ENCODE results near the gene GNG3. TPM values are rescaled to one million over a fixed set of nuclear protein-coding genes. Genes with fewer than 3 reads are reported as not detected.
"Not testable (repeated sequence)": the region's sequence is repeated elsewhere in the genome, so short reads cannot be mapped to it uniquely, and the experiment has no call there.

GNG3 gene
- total RNA-seq, 1 donor from 2014 or later, result not detected

GRCh38 chr11:62671236-62671607 is 36.3 kb upstream of the GNG3 start:
- Mint-ChIP-seq H3K4me1 (ENCODE audit: low read depth, unreplicated experiment) (peaks cover 15% of the 10 kb centered on the region), H3K9me3 (ENCODE audit: unreplicated experiment) (no peaks in the 10 kb centered on the region), H3K27me3 (ENCODE audit: low read depth, unreplicated experiment) (no peaks in the 10 kb centered on the region), H3K4me3 (ENCODE audit: unreplicated experiment) (peak overlapping the region; percentile 92), H3K36me3 (ENCODE audit: low read depth, unreplicated experiment) (peaks cover 6% of the 10 kb centered on the region), H3K27ac (ENCODE audit: unreplicated experiment) (peak overlapping the region; percentile 90)
- FAIRE-seq (no peak), DNase-seq (ENCODE audit: low read depth) (no peak)
- Histone ChIP-seq H3K4me1 (ENCODE audit: insufficient read depth, low read length) (peaks cover 21% of the 10 kb centered on the region), H4K20me1 (ENCODE audit: insufficient read depth, low read length) (peaks cover 15% of the 10 kb centered on the region), H3K9me3 (ENCODE audit: insufficient read depth, low read depth, low read length) (no peaks in the 10 kb centered on the region), H3K27ac (ENCODE audit: low read depth, low read length) (peak overlapping the region; percentile 77), H3K27me3 (ENCODE audit: insufficient read depth, low read length) (no peaks in the 10 kb centered on the region), H3K36me3 (ENCODE audit: insufficient read depth, low read length) (peaks cover 9% of the 10 kb centered on the region), H3K9ac (ENCODE audit: low read length) (peak overlapping the region; percentile 88), H3K4me2 (ENCODE audit: low read length) (peak overlapping the region; percentile 94), H3K4me3 (ENCODE audit: insufficient read depth, low read depth, low read length) (peak overlapping the region; percentile 87), H3K79me2 (ENCODE audit: insufficient read depth, low read length) (peaks cover 60% of the 10 kb centered on the region), H2AFZ (ENCODE audit: low read depth, low read length) (peak overlapping the region; percentile 74)
- TF ChIP-seq EZH2 (IDR thresholded peaks at IDR 0.05; ENCODE audit: insufficient read depth, low read length) (no peak), CTCF (IDR thresholded peaks at IDR 0.05; ENCODE audit: insufficient read depth, low read depth, low read length) (no peak)

- TF ChIP-seq EZH2 (IDR thresholded peaks at IDR 0.05; ENCODE audit: insufficient read depth, low read length), result no peak
- TF ChIP-seq CTCF (IDR thresholded peaks at IDR 0.05; ENCODE audit: insufficient read depth, low read depth, low read length), result no peak
- Histone ChIP-seq H3K4me2 (ENCODE audit: low read length) (peak within 1 kb of the TSS; percentile 94), H3K9me3 (ENCODE audit: insufficient read depth, low read depth, low read length) (no peaks in the 10 kb centered on the region), H3K9ac (ENCODE audit: low read length) (peak within 1 kb of the TSS; percentile 88), H4K20me1 (ENCODE audit: insufficient read depth, low read length) (peaks cover 9% of the 10 kb centered on the region), H3K4me1 (ENCODE audit: insufficient read depth, low read length) (peaks cover 15% of the 10 kb centered on the region), H2AFZ (ENCODE audit: low read depth, low read length) (peak within 1 kb of the TSS; percentile 74), H3K79me2 (ENCODE audit: insufficient read depth, low read length) (peaks cover 56% of the 10 kb centered on the region), H3K27ac (ENCODE audit: low read depth, low read length) (peak within 1 kb of the TSS; percentile 77), H3K4me3 (ENCODE audit: insufficient read depth, low read depth, low read length) (peak within 1 kb of the TSS; percentile 87), H3K36me3 (ENCODE audit: insufficient read depth, low read length) (peaks cover 9% of the 10 kb centered on the region), H3K27me3 (ENCODE audit: insufficient read depth, low read length) (no peaks in the 10 kb centered on the region)
- peak within 1 kb of the TSS; percentile 90 for H3K27ac Mint-ChIP-seq (ENCODE audit: unreplicated experiment)
- peaks cover 6% of the 10 kb centered on the region for H3K36me3 Mint-ChIP-seq (ENCODE audit: low read depth, unreplicated experiment)
- no peaks in the 10 kb centered on the region for H3K9me3 Mint-ChIP-seq (ENCODE audit: unreplicated experiment)
- FAIRE-seq (no peak), DNase-seq (ENCODE audit: low read depth) (peak; percentile 80)
- no peaks in the 10 kb centered on the region for H3K27me3 Mint-ChIP-seq (ENCODE audit: low read depth, unreplicated experiment)
- peak within 1 kb of the TSS; percentile 92 for H3K4me3 Mint-ChIP-seq (ENCODE audit: unreplicated experiment)
- peaks cover 10% of the 10 kb centered on the region for H3K4me1 Mint-ChIP-seq (ENCODE audit: low read depth, unreplicated experiment)
Measured at GRCh38 chr11:62671608-62672389, 35.7 kb upstream of the GNG3 start, which contains the start of the genes LBHD1 and UQCC3. LBHD1 (minus strand) TSS chr11:62672267; CDS start chr11:62670031, 2,236 bp downstream. UQCC3 (plus strand) TSS chr11:62671673; CDS start chr11:62671746, 73 bp downstream.

- Histone ChIP-seq H3K36me3 (ENCODE audit: insufficient read depth, low read length) (peaks cover 11% of the 10 kb centered on the region), H3K79me2 (ENCODE audit: insufficient read depth, low read length) (peaks cover 57% of the 10 kb centered on the region), H2AFZ (ENCODE audit: low read depth, low read length) (no peak overlapping the region), H3K4me3 (ENCODE audit: insufficient read depth, low read depth, low read length) (no peak overlapping the region), H3K4me2 (ENCODE audit: low read length) (peak overlapping the region; percentile 94), H3K9ac (ENCODE audit: low read length) (no peak overlapping the region), H3K27ac (ENCODE audit: low read depth, low read length) (no peak overlapping the region), H4K20me1 (ENCODE audit: insufficient read depth, low read length) (peaks cover 7% of the 10 kb centered on the region), H3K9me3 (ENCODE audit: insufficient read depth, low read depth, low read length) (no peaks in the 10 kb centered on the region), H3K27me3 (ENCODE audit: insufficient read depth, low read length) (no peaks in the 10 kb centered on the region), H3K4me1 (ENCODE audit: insufficient read depth, low read length) (peaks cover 15% of the 10 kb centered on the region)
- no peak for DNase-seq (ENCODE audit: low read depth)
- Mint-ChIP-seq H3K27me3 (ENCODE audit: low read depth, unreplicated experiment) (no peaks in the 10 kb centered on the region), H3K4me1 (ENCODE audit: low read depth, unreplicated experiment) (peaks cover 12% of the 10 kb centered on the region), H3K4me3 (ENCODE audit: unreplicated experiment) (peak overlapping the region; percentile 92), H3K9me3 (ENCODE audit: unreplicated experiment) (no peaks in the 10 kb centered on the region), H3K27ac (ENCODE audit: unreplicated experiment) (no peak overlapping the region), H3K36me3 (ENCODE audit: low read depth, unreplicated experiment) (peaks cover 7% of the 10 kb centered on the region)
- TF ChIP-seq CTCF (IDR thresholded peaks at IDR 0.05; ENCODE audit: insufficient read depth, low read depth, low read length) (no peak), EZH2 (IDR thresholded peaks at IDR 0.05; ENCODE audit: insufficient read depth, low read length) (no peak)
- FAIRE-seq, result no peak
Measured at GRCh38 chr11:62673196-62673525, 34.3 kb upstream of the GNG3 start.

GRCh38 chr11:62675415-62675814 is 32.1 kb upstream of the GNG3 start:
- FAIRE-seq; H3K4me2 ChIP-seq (ENCODE audit: low read length); H3K4me3 ChIP-seq (ENCODE audit: insufficient read depth, low read depth, low read length); H3K9me3 Mint-ChIP-seq (ENCODE audit: unreplicated experiment); H3K4me3 Mint-ChIP-seq (ENCODE audit: unreplicated experiment); DNase-seq (ENCODE audit: low read depth); H3K9me3 ChIP-seq (ENCODE audit: insufficient read depth, low read depth, low read length); H3K27me3 Mint-ChIP-seq (ENCODE audit: low read depth, unreplicated experiment); H3K27ac Mint-ChIP-seq (ENCODE audit: unreplicated experiment); H3K27me3 ChIP-seq (ENCODE audit: insufficient read depth, low read length); H4K20me1 ChIP-seq (ENCODE audit: insufficient read depth, low read length); H3K9ac ChIP-seq (ENCODE audit: low read length); H3K36me3 Mint-ChIP-seq (ENCODE audit: low read depth, unreplicated experiment); H2AFZ ChIP-seq (ENCODE audit: low read depth, low read length); H3K27ac ChIP-seq (ENCODE audit: low read depth, low read length): not testable (repeated sequence)
- peaks cover 12% of the 10 kb centered on the region for H3K4me1 Mint-ChIP-seq (ENCODE audit: low read depth, unreplicated experiment)
- peaks cover 11% of the 10 kb centered on the region for H3K36me3 ChIP-seq (ENCODE audit: insufficient read depth, low read length)
- H3K79me2 ChIP-seq (ENCODE audit: insufficient read depth, low read length), result peaks cover 63% of the 10 kb centered on the region
- peaks cover 22% of the 10 kb centered on the region for H3K4me1 ChIP-seq (ENCODE audit: insufficient read depth, low read length)

All from astrocyte (in vitro differentiated cells and primary cell).